ENCODE results near the gene ADGRF3.
"Not testable (repeated sequence)": the region's sequence is repeated elsewhere in the genome, so short reads cannot be mapped to it uniquely, and the experiment has no call there.

The ADGRF3 gene

GRCh38 chr2:26347286-26347865 is 787 bp upstream of the ADGRF3 start:
- no peak for DNase-seq

GRCh38 chr2:26345545-26346453 is 790 bp downstream of the ADGRF3 start, which contains the start of gene SELENOI:
Gene SELENOI (plus strand): TSS chr2:26346143. CDS start chr2:26346233, 90 bp downstream.
- DNase-seq, result peak; percentile 63

GRCh38 chr2:26345283-26345544 is 1.4 kb downstream of the ADGRF3 start:
- no peak for DNase-seq

- DNase-seq, result no peak
Observed at GRCh38 chr2:26344581-26345282, 1.9 kb downstream of the ADGRF3 start.

GRCh38 chr2:26340831-26341230 is 5.8 kb downstream of the ADGRF3 start:
- DNase-seq, result no peak

GRCh38 chr2:26337298-26337697 is 9.3 kb downstream of the ADGRF3 start:
- no peak for DNase-seq

- DNase-seq, result no peak
Observed at GRCh38 chr2:26336719-26337118, 9.9 kb downstream of the ADGRF3 start.

GRCh38 chr2:26335231-26335630 is 11.4 kb downstream of the ADGRF3 start:
- DNase-seq, result no peak

- DNase-seq, result no peak
Observed at GRCh38 chr2:26333293-26333692, 13.3 kb downstream of the ADGRF3 start.

- DNase-seq, result not testable (repeated sequence)
Observed at GRCh38 chr2:26331321-26331720, 15.3 kb downstream of the ADGRF3 start.

- DNase-seq, result no peak
Observed at GRCh38 chr2:26330604-26331003, 16.0 kb downstream of the ADGRF3 start.

GRCh38 chr2:26330114-26330549 is 16.5 kb downstream of the ADGRF3 start:
- no peak for DNase-seq

GRCh38 chr2:26329083-26329482 is 17.5 kb downstream of the ADGRF3 start:
- not testable (repeated sequence) for DNase-seq

- no peak for DNase-seq
Observed at GRCh38 chr2:26327291-26328272, 19.0 kb downstream of the ADGRF3 start.

GRCh38 chr2:26326514-26326913 is 20.1 kb downstream of the ADGRF3 start:
- DNase-seq, result no peak

- no peak for DNase-seq
Observed at GRCh38 chr2:26325851-26326250, 20.7 kb downstream of the ADGRF3 start.

GRCh38 chr2:26324903-26325302 is 21.7 kb downstream of the ADGRF3 start:
- no peak for DNase-seq

- DNase-seq, result not testable (repeated sequence)
Observed at GRCh38 chr2:26324479-26324878, 22.1 kb downstream of the ADGRF3 start.

- DNase-seq, result no peak
Observed at GRCh38 chr2:26318950-26319349, 27.6 kb downstream of the ADGRF3 start.

GRCh38 chr2:26317377-26318105 is 29.0 kb downstream of the ADGRF3 start:
- DNase-seq, result no peak

GRCh38 chr2:26316845-26317244 is 29.7 kb downstream of the ADGRF3 start:
- no peak for DNase-seq

GRCh38 chr2:26316041-26316440 is 30.5 kb downstream of the ADGRF3 start:
- DNase-seq, result no peak

Data from 8988T (cell line).